ENCODE measurements around the gene FRMD4A.

FRMD4A gene

DNA sequence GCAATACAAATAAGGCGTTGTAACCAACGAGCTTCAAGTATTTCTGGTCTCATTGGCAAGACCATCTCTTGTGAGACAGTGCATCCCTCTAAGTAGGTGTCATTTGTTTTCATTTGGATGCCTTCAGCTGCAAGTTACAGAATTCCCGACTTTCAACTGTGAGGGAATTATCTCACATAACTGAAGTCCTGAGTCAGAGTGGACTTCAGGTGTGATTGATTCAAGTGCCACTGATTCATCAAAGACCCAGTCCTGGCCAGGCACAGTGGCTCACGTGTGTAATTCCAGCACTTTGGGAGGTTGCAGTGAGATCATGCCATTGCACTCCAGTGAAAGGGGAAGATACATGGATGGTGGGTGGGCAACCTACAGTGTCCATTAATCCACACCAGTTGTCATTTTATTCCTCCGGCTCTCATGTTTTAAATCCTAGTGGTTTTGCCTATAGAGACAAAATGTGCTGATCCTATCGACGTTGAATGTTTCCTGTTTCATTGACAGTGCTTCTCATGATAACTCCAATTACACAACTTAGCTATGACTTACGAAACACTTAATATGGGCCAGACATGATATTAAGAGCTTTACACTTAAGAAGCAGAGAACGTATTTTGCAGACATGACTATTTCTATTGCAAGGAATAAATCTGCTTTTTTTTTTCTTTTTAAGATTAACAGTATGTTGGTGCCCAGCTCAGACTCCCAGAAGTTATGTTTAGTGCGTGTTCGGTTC, 268.0 kb downstream of the FRMD4A start:
- H3K4me3 ChIP-seq (replicated peaks; ENCODE audit: low read depth, low read length) = no peak overlapping the region
- DNase-seq (ENCODE audit: extremely low read depth, low read depth) = no peak
- TF ChIP-seq, protein P1, sequence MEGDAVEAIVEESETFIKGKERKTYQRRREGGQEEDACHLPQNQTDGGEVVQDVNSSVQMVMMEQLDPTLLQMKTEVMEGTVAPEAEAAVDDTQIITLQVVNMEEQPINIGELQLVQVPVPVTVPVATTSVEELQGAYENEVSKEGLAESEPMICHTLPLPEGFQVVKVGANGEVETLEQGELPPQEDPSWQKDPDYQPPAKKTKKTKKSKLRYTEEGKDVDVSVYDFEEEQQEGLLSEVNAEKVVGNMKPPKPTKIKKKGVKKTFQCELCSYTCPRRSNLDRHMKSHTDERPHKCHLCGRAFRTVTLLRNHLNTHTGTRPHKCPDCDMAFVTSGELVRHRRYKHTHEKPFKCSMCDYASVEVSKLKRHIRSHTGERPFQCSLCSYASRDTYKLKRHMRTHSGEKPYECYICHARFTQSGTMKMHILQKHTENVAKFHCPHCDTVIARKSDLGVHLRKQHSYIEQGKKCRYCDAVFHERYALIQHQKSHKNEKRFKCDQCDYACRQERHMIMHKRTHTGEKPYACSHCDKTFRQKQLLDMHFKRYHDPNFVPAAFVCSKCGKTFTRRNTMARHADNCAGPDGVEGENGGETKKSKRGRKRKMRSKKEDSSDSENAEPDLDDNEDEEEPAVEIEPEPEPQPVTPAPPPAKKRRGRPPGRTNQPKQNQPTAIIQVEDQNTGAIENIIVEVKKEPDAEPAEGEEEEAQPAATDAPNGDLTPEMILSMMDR (IDR thresholded peaks at IDR 0.05; ENCODE audit: low read depth, low read length, missing control alignments) = no peak

- TF ChIP-seq, protein P1 (IDR thresholded peaks at IDR 0.05; ENCODE audit: low read depth, low read length, missing control alignments) = no peak
- no peak for DNase-seq (ENCODE audit: extremely low read depth, low read depth)
- no peak overlapping the region for H3K4me3 ChIP-seq (replicated peaks; ENCODE audit: low read depth, low read length)
Measured at GRCh38 chr10:14060320-14061070, 270.2 kb downstream of the FRMD4A start.

- TF ChIP-seq, protein P1 (IDR thresholded peaks at IDR 0.05; ENCODE audit: low read depth, low read length, missing control alignments) = no peak
- DNase-seq (ENCODE audit: extremely low read depth, low read depth) = peak; percentile 48
- no peak overlapping the region for H3K4me3 ChIP-seq (replicated peaks; ENCODE audit: low read depth, low read length)
Measured at GRCh38 chr10:14056610-14057332, 274.0 kb downstream of the FRMD4A start.

GRCh38 chr10:14052931-14053330, 277.8 kb downstream of the FRMD4A start:
- TF ChIP-seq, protein P1 (IDR thresholded peaks at IDR 0.05; ENCODE audit: low read depth, low read length, missing control alignments) = no peak
- no peak overlapping the region for H3K4me3 ChIP-seq (replicated peaks; ENCODE audit: low read depth, low read length)
- DNase-seq (ENCODE audit: extremely low read depth, low read depth) = no peak

DNA sequence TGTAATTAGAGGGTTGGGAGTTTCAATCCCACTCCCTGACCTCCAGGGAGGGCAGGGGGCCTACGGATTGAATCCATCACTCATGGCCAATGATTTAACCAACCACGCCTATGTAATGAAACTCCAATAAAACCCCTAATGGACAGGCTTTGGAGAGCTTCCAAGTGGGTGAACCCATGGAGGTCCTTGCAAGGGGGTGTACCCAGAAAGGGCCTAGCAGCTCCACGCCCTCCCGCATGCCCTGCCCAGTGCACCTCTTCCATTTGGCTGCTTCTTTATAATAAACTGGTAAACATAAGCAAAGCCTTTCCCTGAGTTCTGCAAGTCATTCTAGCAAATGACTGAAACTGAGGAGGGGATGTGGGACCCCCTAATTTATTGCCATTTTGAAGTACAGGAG, 280.1 kb downstream of the FRMD4A start:
- DNase-seq (ENCODE audit: extremely low read depth, low read depth) = no peak
- no peak overlapping the region for H3K4me3 ChIP-seq (replicated peaks; ENCODE audit: low read depth, low read length)
- TF ChIP-seq, protein P1 (IDR thresholded peaks at IDR 0.05; ENCODE audit: low read depth, low read length, missing control alignments) = no peak

DNA sequence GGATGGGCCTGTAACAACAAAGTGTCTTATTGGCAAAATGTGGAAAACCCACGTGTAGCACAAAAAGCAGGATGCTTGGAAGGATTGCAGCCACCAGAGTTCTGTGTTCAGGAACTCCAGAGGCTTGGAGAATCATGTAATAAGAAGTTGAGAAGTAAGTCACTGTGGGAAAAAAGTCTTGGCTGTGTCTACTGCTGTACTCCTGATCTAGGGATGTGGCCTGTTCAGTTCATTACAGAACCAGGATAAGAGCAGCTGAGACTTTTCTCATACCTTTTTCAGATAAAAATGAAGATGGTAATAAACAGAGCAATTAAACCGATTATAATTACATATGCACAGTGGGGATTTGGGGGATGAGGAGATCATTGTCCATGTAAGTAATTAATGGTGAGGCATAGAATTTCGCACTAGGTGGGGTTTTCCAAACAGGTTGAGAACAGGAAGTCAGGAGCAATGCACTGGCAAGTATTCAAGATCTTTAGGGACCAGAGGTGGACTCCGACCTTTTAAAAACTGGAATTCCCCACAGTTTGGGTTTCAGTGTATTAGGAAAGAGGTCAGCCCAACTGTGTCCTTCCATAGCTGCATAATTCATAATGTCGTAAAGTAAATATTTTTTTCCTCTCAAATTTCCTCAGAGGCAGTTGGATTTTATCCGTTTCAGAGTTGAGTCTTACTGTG, 281.7 kb downstream of the FRMD4A start:
- TF ChIP-seq, protein P1 (IDR thresholded peaks at IDR 0.05; ENCODE audit: low read depth, low read length, missing control alignments) = no peak
- no peak overlapping the region for H3K4me3 ChIP-seq (replicated peaks; ENCODE audit: low read depth, low read length)
- no peak for DNase-seq (ENCODE audit: extremely low read depth, low read depth)
